Heart left ventricle (tissue), 13 donors: ENCODE results near the gene LUZP2.

Experiments used
- POLR2A ChIP-seq, 2 donors: fragments of 450-650 bp; IDR thresholded peaks; one replicate each; pipeline ENCODE4 v1.6.1; 2017; ENCODE audit warnings: antibody characterized with exemption in 2 of 2, mild to moderate bottlenecking in 2 of 2, moderate library complexity in 2 of 2
- TF ChIP-seq, protein P1 (sequence below), 12 donors: fragments of 200-600 bp; sonication (generic) in 4 of 12; IDR thresholded peaks; one replicate each; pipeline versions ENCODE4 v1.5.0 to v1.8.0; 2018 to 2022; ENCODE audit warnings: antibody characterized with exemption in 12 of 12, mild to moderate bottlenecking in 5 of 12
- donor health status: ischemic (EF 13 %, LVEDD 7.1; RV severe dilation, severe dysfunction).
- donor health status: DM: no; HTN: yes; CAD: no.
- donor health status: DM: no; HTN: no; CAD: no.
- donor health status: ischemic (EF 25% LVEDD 6.9; RV normal size, moderate dysfunction).
- donor health status: ischemic (EF 25% LVEDD 5.7; RV mildly dilated, moderate dysfunction).
- donor health status: ischemic (EF 35%, LVEDD 5.7; RV mildly dilated, moderate dysfunction).
- donor health status: nonischemic (EF 11% LVEDD 7.7; RV severe dilation, severe dysfunction).
- donor health status: DM: yes; HTN: yes; CAD: no.
- donor health status: PGD.
- donor health status: ischemic (EF 29% LVEDD 5.4; RV normal size, mild dysfunction).
- donor health status: nonischemic (EF 23%, LVEDD 6.1; RV moderate dilation, normal function).

DNA sequence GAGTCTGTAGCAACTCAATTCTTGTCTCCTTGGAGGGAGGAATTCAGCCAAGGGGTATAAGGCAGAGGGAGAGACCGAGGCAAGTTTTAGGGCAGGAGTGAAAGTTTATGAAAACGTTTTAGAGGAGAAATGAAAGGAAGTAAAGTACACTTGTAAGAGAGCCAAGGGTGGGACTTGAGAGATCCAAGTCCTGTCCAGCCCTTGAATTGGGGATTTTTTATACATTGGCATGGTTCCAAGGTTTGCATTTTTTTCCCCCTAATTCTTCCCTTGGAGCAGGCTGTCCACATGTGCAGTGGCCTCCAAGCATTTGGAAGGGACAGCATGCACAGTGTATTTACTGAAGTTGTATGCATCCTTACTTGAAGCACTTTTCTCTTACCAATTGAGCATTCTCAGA, 192.1 kb downstream of the LUZP2 start:
- TF ChIP-seq, protein P1, sequence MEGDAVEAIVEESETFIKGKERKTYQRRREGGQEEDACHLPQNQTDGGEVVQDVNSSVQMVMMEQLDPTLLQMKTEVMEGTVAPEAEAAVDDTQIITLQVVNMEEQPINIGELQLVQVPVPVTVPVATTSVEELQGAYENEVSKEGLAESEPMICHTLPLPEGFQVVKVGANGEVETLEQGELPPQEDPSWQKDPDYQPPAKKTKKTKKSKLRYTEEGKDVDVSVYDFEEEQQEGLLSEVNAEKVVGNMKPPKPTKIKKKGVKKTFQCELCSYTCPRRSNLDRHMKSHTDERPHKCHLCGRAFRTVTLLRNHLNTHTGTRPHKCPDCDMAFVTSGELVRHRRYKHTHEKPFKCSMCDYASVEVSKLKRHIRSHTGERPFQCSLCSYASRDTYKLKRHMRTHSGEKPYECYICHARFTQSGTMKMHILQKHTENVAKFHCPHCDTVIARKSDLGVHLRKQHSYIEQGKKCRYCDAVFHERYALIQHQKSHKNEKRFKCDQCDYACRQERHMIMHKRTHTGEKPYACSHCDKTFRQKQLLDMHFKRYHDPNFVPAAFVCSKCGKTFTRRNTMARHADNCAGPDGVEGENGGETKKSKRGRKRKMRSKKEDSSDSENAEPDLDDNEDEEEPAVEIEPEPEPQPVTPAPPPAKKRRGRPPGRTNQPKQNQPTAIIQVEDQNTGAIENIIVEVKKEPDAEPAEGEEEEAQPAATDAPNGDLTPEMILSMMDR (IDR thresholded peaks at IDR 0.05): no peak
- TF ChIP-seq POLR2A (IDR thresholded peaks at IDR 0.05): no peak
